H1 (cell line): Measurements from ENCODE around the gene TDP2. TPM values are rescaled to one million over a fixed set of nuclear protein-coding genes. Genes with fewer than 3 reads are reported as not detected.
A peak's percentile ranks its signal among the peaks of the same experiment; 100 is the strongest.

Experiments used
- CTCF ChIA-PET: fragments of 300-600 bp; sonication (Branson Sonifier 250); formaldehyde crosslinking; loops from one replicate; lab custom pipeline; 2021; ENCODE audit not compliant: partially characterized antibody; lab: Charles Lee
- POLR2A ChIA-PET: fragments of 300-600 bp; sonication (Branson Sonifier 250); formaldehyde crosslinking; loops from one replicate; lab custom pipeline; 2021; ENCODE audit warnings: inconsistent platforms; ENCODE audit not compliant: partially characterized antibody; lab: Charles Lee
- DNase-seq, 2 experiments: peaks; one replicate each; pipeline versions ENCODE4 v3.0.0 to v3.0.0-alpha.2; 2010 to 2022; ENCODE audit warnings: low spot score in 2 of 2, low read depth in 1 of 2, mixed read lengths in 1 of 2
- FAIRE-seq: peaks from 2 replicates; lab custom pipeline; 2011; peaks lifted over from hg19 to GRCh38; lab: Jason Lieb, UNC
- H2AFZ ChIP-seq: 2 replicates; pipeline ENCODE4 v1.8.1; 2012; ENCODE audit warnings: low read length, inconsistent platforms
- H2AK5ac ChIP-seq: 2 replicates; pipeline ENCODE4 v1.6.1; 2013; ENCODE audit warnings: low read depth, low read length
- H2BK120ac ChIP-seq: replicated peaks from 2 replicates; pipeline ENCODE3; 2013; ENCODE audit warnings: low read depth, low read length, inconsistent platforms
- H2BK12ac ChIP-seq: 2 replicates; pipeline ENCODE4 v1.6.1; 2013; ENCODE audit warnings: low read depth, low read length
- H2BK15ac ChIP-seq: 2 replicates; pipeline ENCODE4 v1.6.1; 2013; ENCODE audit warnings: low read length
- H2BK20ac ChIP-seq: 2 replicates; pipeline ENCODE4 v1.6.1; 2013; ENCODE audit warnings: low read length
- H2BK5ac ChIP-seq: 2 replicates; pipeline ENCODE4 v1.6.1; 2013; ENCODE audit warnings: low read depth, low read length
- H3K14ac ChIP-seq: 2 replicates; pipeline ENCODE4 v1.6.1; 2013; ENCODE audit warnings: inconsistent platforms; ENCODE audit not compliant: insufficient read length
- H3K18ac ChIP-seq: 2 replicates; pipeline ENCODE4 v1.6.1; 2013; ENCODE audit warnings: low read length; ENCODE audit errors: extremely low read depth
- H3K23ac ChIP-seq: 2 replicates; pipeline ENCODE4 v1.6.1; 2013; ENCODE audit warnings: inconsistent platforms; ENCODE audit not compliant: insufficient read length
- H3K23me2 ChIP-seq: 2 replicates; pipeline ENCODE4 v1.6.1; 2013; ENCODE audit warnings: low read depth, low read length
- H3K27ac ChIP-seq: 2 replicates; pipeline ENCODE4 v1.6.1; 2011; ENCODE audit warnings: low read depth, low read length, inconsistent platforms
- H3K27me3 ChIP-seq, 4 experiments: replicated peaks in 1 of 4; 1 replicate in 1 of 4; 2 replicates in 3 of 4; pipeline versions ENCODE4 v1.6.1 to v1.8.1; 2011 to 2013; ENCODE audit warnings: low read length in 3 of 4, mild to moderate bottlenecking in 3 of 4, inconsistent platforms in 2 of 4, mixed read lengths in 2 of 4, moderate library complexity in 1 of 4; ENCODE audit not compliant: control insufficient read depth in 3 of 4, insufficient read depth in 3 of 4; ENCODE audit errors: extremely low read depth in 1 of 4
- H3K36me3 ChIP-seq, 4 experiments: 2 replicates each; pipeline versions ENCODE4 v1.6.1 to v1.8.1; 2011 to 2013; ENCODE audit warnings: mild to moderate bottlenecking in 4 of 4, low read length in 3 of 4, moderate library complexity in 2 of 4, control low read depth in 1 of 4, inconsistent platforms in 1 of 4; ENCODE audit not compliant: insufficient read depth in 4 of 4, control insufficient read depth in 2 of 4
- H3K4ac ChIP-seq: replicated peaks from 2 replicates; pipeline ENCODE3; 2013; ENCODE audit warnings: low read length, low read depth, mixed read lengths, inconsistent platforms; ENCODE audit not compliant: insufficient read length
- H3K4me1 ChIP-seq, 4 experiments: replicated peaks in 1 of 4; 1 replicate in 1 of 4; 2 replicates in 3 of 4; pipeline versions ENCODE4 v1.6.1 to v1.8.1; 2011 to 2013; ENCODE audit warnings: low read length in 3 of 4, inconsistent platforms in 2 of 4, mixed read lengths in 1 of 4; ENCODE audit not compliant: insufficient read depth in 4 of 4, control insufficient read depth in 3 of 4
- H3K4me2 ChIP-seq, 2 experiments: 2 replicates each; pipeline versions ENCODE4 v1.6.1 to v1.8.1; 2011 to 2013; ENCODE audit warnings: low read depth in 2 of 2, low read length in 2 of 2, control low read depth in 1 of 2, inconsistent platforms in 1 of 2, mild to moderate bottlenecking in 1 of 2; ENCODE audit not compliant: insufficient read depth in 1 of 2
- H3K4me3 ChIP-seq, 4 experiments: fragments of 200-600, 300-600 bp in 1 of 4; sonication (generic), shearing (Covaris generic), sonication (Bioruptor Twin) in 1 of 4; 2 replicates each; pipeline versions ENCODE4 v1.5.1 to v1.8.1; 2011 to 2016; ENCODE audit warnings: low read length in 4 of 4, low read depth in 3 of 4, control low read depth in 2 of 4, inconsistent platforms in 2 of 4, mild to moderate bottlenecking in 2 of 4, mixed read lengths in 1 of 4, moderate library complexity in 1 of 4; ENCODE audit not compliant: insufficient read depth in 2 of 4; ENCODE audit errors: extremely low read depth in 1 of 4
- H3K56ac ChIP-seq: replicated peaks from 2 replicates; pipeline ENCODE3; 2013; ENCODE audit warnings: low read depth, mild to moderate bottlenecking, mixed read lengths, low read length, inconsistent platforms; ENCODE audit not compliant: insufficient read length
- H3K79me1 ChIP-seq: 2 replicates; pipeline ENCODE4 v1.6.1; 2013; ENCODE audit warnings: low read depth, low read length, control low read depth
- H3K79me2 ChIP-seq, 2 experiments: 2 replicates each; pipeline versions ENCODE4 v1.6.1 to v1.8.1; 2012 to 2013; ENCODE audit warnings: low read length in 2 of 2, mild to moderate bottlenecking in 2 of 2, inconsistent platforms in 1 of 2; ENCODE audit not compliant: insufficient read depth in 2 of 2, control insufficient read depth in 1 of 2
- H3K9ac ChIP-seq, 4 experiments: replicated peaks in 1 of 4; 1 replicate in 1 of 4; 2 replicates in 3 of 4; pipeline versions ENCODE4 v1.6.1 to v1.8.1; 2011 to 2013; ENCODE audit warnings: low read depth in 3 of 4, low read length in 3 of 4, control low read depth in 2 of 4, mild to moderate bottlenecking in 2 of 4, moderate library complexity in 2 of 4, inconsistent platforms in 1 of 4; ENCODE audit errors: extremely low read depth in 1 of 4
- H3K9me3 ChIP-seq, 2 experiments: 2 replicates each; pipeline versions ENCODE4 v1.6.1 to v1.8.1; 2012 to 2013; ENCODE audit warnings: mild to moderate bottlenecking in 2 of 2, moderate library complexity in 2 of 2, control low read depth in 1 of 2, inconsistent platforms in 1 of 2, low read depth in 1 of 2, low read length in 1 of 2, mixed read lengths in 1 of 2; ENCODE audit not compliant: insufficient read depth in 2 of 2
- H4K20me1 ChIP-seq, 2 experiments: replicated peaks in 1 of 2; 2 replicates each; pipeline versions ENCODE3 to v1.8.1; 2011 to 2013; ENCODE audit warnings: inconsistent platforms in 2 of 2, low read length in 2 of 2, mild to moderate bottlenecking in 1 of 2; ENCODE audit not compliant: insufficient read depth in 2 of 2, control insufficient read depth in 1 of 2
- H4K5ac ChIP-seq: 2 replicates; pipeline ENCODE4 v1.6.1; 2013; ENCODE audit warnings: low read length, low read depth, mixed read lengths, inconsistent platforms; ENCODE audit not compliant: insufficient read length
- H4K8ac ChIP-seq: 2 replicates; pipeline ENCODE4 v1.8.0; 2013; ENCODE audit warnings: mild to moderate bottlenecking, moderate library complexity, low read length, inconsistent platforms; ENCODE audit not compliant: insufficient read depth; ENCODE audit errors: extremely low read depth
- H4K91ac ChIP-seq: replicated peaks from 2 replicates; pipeline ENCODE3; 2013; ENCODE audit warnings: low read length, mixed read lengths, inconsistent platforms; ENCODE audit not compliant: insufficient read length
- BCL11A ChIP-seq, 2 experiments: IDR thresholded peaks; one replicate each; pipeline ENCODE4 v1.6.1; 2011; ENCODE audit warnings: low read depth in 2 of 2, low read length in 2 of 2, mild to moderate bottlenecking in 2 of 2
- CHD1 ChIP-seq: IDR thresholded peaks from 2 replicates; pipeline ENCODE4 v1.6.1; 2012; ENCODE audit warnings: low read depth, low read length, improper control_type of control experiment
- CREB1 ChIP-seq: IDR thresholded peaks from 2 replicates; pipeline ENCODE4 v1.6.1; 2012; ENCODE audit warnings: inconsistent platforms
- HDAC2 ChIP-seq, 2 experiments: fragments of 300-600 bp in 1 of 2; sonication (generic) in 1 of 2; IDR thresholded peaks; 2 replicates each; pipeline ENCODE4 v1.6.1; 2011 to 2012; ENCODE audit warnings: low read depth in 2 of 2, low read length in 2 of 2, mild to moderate bottlenecking in 2 of 2, moderate library complexity in 2 of 2, borderline replicate concordance in 1 of 2, inconsistent platforms in 1 of 2
- HDAC6 ChIP-seq: IDR thresholded peaks from one replicate; pipeline ENCODE4 v1.7.1; 2012; ENCODE audit warnings: low read depth, mild to moderate bottlenecking, inconsistent platforms, low read length, moderate library complexity
- JUN ChIP-seq: IDR thresholded peaks from 2 replicates; pipeline ENCODE4 v1.6.1; 2011; ENCODE audit warnings: low read depth, mild to moderate bottlenecking, improper control_type of control experiment, low read length
- NRF1 ChIP-seq: IDR thresholded peaks from 2 replicates; pipeline ENCODE4 v1.6.1; 2011; ENCODE audit warnings: mild to moderate bottlenecking, low read depth, low read length, improper control_type of control experiment
- SIX5 ChIP-seq: IDR thresholded peaks from 2 replicates; pipeline ENCODE4 v1.6.1; 2011; ENCODE audit warnings: mild to moderate bottlenecking, low read depth, low read length
- SP2 ChIP-seq: IDR thresholded peaks from 2 replicates; pipeline ENCODE4 v1.6.1; 2012; ENCODE audit warnings: mild to moderate bottlenecking, low read length, inconsistent platforms
- TCF12 ChIP-seq: IDR thresholded peaks from 2 replicates; pipeline ENCODE4 v1.6.1; 2011; ENCODE audit warnings: low read depth, mild to moderate bottlenecking, low read length
- WGBS, 2 experiments: shearing (Covaris generic) in 1 of 2; methylation state at CpG; one replicate each; pipeline versions ENCODE4 v1.1.6 to v1.1.7; 2013 to 2015; ENCODE audit warnings: low lambda C conversion rate in 2 of 2, mixed read lengths in 2 of 2, inconsistent platforms in 1 of 2, low coverage in 1 of 2, missing lambda C conversion rate in 1 of 2; ENCODE audit not compliant: insufficient replicate concordance in 2 of 2, insufficient coverage in 1 of 2, insufficient read length in 1 of 2; ENCODE audit errors: extremely low coverage in 1 of 2, missing lambda C conversion rate in 1 of 2; 5-methylcytosine and 5-hydroxymethylcytosine counted together
- polyA plus RNA-seq, 7 experiments: library from polyadenylated mRNA; depleted of rRNA in 3 of 7; stranded (reverse) in 5 of 7; unstranded in 2 of 7; fragments of >200 nt in 5 of 7; fragments of 200-250 nt in 2 of 7; gene quantifications; 1 replicate in 5 of 7; 2 replicates in 1 of 7; 4 replicates in 1 of 7; pipeline versions ENCODE4 v1.2.1 to v1.2.3, GENCODE V29; 2011 to 2013; ENCODE audit warnings: missing spikeins in 2 of 7, mixed read lengths in 2 of 7
- total RNA-seq: library from RNA; stranded (reverse); fragmentation: NEBNext Ultra II Directional; extraction: Animal tissue kit (Norgen Biotek cat#: 25700); gene quantifications from 2 replicates; pipeline ENCODE4 v1.2.1, GENCODE V29; 2021

TDP2 gene
- total and polyA plus RNA-seq, 2 of the 8 experiments (the other 6 are each of a cell fraction or from before 2014, with no cell fraction given) = 18.8 to 51.6 TPM

DNA sequence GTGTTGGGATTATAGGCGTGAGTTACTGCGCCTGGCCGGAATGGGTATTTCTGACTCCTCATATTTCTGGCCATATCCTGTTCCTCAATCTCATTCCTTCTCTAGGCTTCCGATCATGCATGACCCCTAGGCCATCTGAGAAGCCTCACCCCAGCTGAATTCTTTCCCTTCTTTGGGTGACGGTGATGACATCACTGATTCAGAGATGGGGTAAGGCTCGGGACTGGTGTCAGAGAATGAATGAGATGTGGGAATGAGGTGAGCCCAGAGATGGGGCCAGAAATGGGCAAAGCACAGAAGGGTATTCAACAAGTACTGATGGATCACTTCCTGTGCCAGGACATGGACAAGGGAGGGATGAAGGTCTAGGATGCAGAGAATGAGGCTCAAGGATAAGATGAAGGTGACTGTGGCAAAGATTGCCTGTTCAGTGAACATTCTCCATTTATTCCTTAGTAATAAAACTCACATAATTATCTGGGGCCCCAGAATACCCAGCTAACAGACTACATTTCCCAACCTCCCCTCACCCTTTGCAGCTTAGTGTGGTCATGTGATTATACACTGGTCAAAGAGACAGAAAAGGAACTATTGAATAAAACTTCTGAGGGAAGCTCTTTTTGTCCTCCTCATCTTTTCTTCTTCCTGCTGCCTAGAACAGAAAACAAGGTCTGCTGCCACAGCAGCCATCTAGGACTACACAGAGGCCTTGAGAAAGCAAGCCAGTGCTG lies 60.3 kb downstream of the TDP2 start:
- H3K27me3 ChIP-seq = no peaks in the 10 kb centered on the region
- H4K91ac ChIP-seq = no peak overlapping the region
- H3K36me3 ChIP-seq = no peaks in the 10 kb centered on the region
- H3K9me3 ChIP-seq = no peaks in the 10 kb centered on the region
- no peak overlapping the region for H3K4me3 ChIP-seq
- no peaks in the 10 kb centered on the region for H3K4me1 ChIP-seq
- no peaks in the 10 kb centered on the region for H3K79me1 ChIP-seq
- TF ChIP-seq HDAC6 (no peak), HDAC2 (IDR thresholded peaks at IDR 0.05; ENCODE audit: borderline replicate concordance in 1 of 2, low read depth in 2 of 2, low read length in 2 of 2) (no peak), JUN (no peak), BCL11A (IDR thresholded peaks at IDR 0.05; ENCODE audit: low read depth in 2 of 2, low read length in 2 of 2) (no peak), CHD1 (no peak), CREB1 (no peak), TCF12 (no peak), NRF1 (no peak), SIX5 (no peak), SP2 (no peak)
- H3K56ac ChIP-seq = no peak overlapping the region
- 90% methylated on average over 6 of the region's 6 CpGs; no CpG with 5 or more reads in 1 of the 2 experiments for WGBS, 2 experiments
- POLR2A ChIA-PET = no interaction called here
- H3K4ac ChIP-seq = no peak overlapping the region
- no peak overlapping the region for H2AK5ac ChIP-seq
- H3K23ac ChIP-seq = no peak overlapping the region
- no peak overlapping the region for H2BK12ac ChIP-seq
- H4K5ac ChIP-seq = no peak overlapping the region
- no peak overlapping the region for H3K4me2 ChIP-seq
- H3K23me2 ChIP-seq = no peaks in the 10 kb centered on the region
- DNase-seq (no peak), FAIRE-seq (no peak)
- H2BK20ac ChIP-seq = no peak overlapping the region
- H4K20me1 ChIP-seq = no peaks in the 10 kb centered on the region
- CTCF ChIA-PET = interaction anchor here (0.9 to 1.1 kb wide), 2 partner anchors 11 to 15 kb away, joined by 3 to 5 read pairs; no protein-coding TSS in a partner anchor
- no peak overlapping the region for H2BK120ac ChIP-seq
- no peak overlapping the region for H3K27ac ChIP-seq
- H3K14ac ChIP-seq = no peak overlapping the region
- peak overlapping the region; percentile 91; the same call in 1 of the 2 replicates for H2AFZ ChIP-seq
- H3K9ac ChIP-seq = no peak overlapping the region
- H3K18ac ChIP-seq = no peak overlapping the region
- no peaks in the 10 kb centered on the region for H3K79me2 ChIP-seq
- H2BK15ac ChIP-seq = no peak overlapping the region
- H4K8ac ChIP-seq = no peak overlapping the region
- no peak overlapping the region for H2BK5ac ChIP-seq
